Measurements from ENCODE around the gene INO80C.

The INO80C gene

DNA sequence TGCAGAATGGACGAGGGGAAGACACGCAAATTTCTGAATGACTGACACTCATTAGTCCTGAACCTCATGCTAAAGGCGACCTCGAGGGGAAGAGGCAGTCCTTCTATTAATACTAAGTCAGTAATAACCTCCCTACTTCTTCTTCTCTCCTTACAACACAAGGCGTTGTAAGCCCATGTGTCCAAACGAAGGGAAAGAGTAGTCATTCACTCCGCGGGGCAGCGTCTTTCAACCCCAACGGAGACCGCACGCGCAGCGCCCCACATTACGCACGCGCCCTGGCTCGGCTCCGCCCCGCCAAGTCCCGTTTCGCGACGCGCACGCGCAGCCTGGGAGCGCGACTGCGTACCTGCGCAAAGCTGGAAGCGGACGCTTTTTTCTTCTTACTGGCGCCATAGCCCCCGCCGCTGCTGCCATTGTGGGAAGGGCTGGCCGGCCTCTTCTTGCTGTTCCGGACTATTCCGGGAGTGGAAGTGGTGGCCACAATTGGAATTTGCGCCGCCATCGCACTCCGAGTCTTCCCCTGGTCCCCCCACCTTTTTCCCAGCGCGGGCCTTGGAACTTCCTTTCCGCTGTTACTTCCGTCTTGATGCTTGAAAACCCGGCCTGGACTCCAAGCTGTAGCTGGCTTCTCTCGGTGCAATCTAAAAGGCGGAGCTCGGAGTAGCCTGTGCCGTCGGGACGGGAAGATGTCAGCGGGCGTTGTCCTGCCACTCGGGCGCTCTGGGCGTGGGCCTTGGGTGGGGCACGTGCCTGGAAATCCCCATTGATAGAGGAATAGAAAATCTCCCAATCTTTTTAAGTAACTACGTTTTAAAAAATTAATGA, at the start of gene INO80C:
TSS of gene INO80C (minus strand) at position 591 of the 828 bp plus-strand sequence. CDS start at position 505, 86 bp downstream.
- DNase-seq (ENCODE audit: low read depth): peak; percentile 93

- no peak for DNase-seq (ENCODE audit: low read depth)
Measured at GRCh38 chr18:35547008-35547605, 49.3 kb upstream of the INO80C start.

- DNase-seq (ENCODE audit: low read depth): no peak
Measured at GRCh38 chr18:35542356-35542755, 44.6 kb upstream of the INO80C start.

DNA sequence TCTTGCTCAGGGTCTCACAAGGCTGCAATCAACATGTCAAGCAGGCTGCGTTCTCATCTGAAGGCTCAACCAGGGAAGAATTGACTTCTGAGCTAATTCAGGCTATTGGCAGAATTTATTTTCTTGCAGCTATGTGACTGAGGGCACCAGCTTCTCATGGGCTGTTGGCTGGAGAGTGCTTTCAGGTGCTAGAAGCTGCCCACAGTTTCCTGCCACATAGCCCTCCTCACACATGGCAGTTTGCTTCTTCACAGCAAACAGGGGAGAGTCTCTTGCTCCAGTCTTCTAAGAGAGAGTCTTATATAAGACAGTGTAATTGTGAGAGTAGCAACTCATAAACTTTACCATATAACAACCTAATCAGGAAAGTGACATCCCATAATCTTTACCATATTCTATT, 37.5 kb upstream of the INO80C start:
- no peak for DNase-seq (ENCODE audit: low read depth)

GRCh38 chr18:35533916-35534405, 36.2 kb upstream of the INO80C start:
- no peak for DNase-seq (ENCODE audit: low read depth)

GRCh38 chr18:35528749-35529274, 31.1 kb upstream of the INO80C start:
- DNase-seq (ENCODE audit: low read depth): no peak

GRCh38 chr18:35526495-35527059, 28.8 kb upstream of the INO80C start:
- DNase-seq (ENCODE audit: low read depth): no peak

GRCh38 chr18:35525795-35526494, 28.2 kb upstream of the INO80C start:
- no peak for DNase-seq (ENCODE audit: low read depth)

DNA sequence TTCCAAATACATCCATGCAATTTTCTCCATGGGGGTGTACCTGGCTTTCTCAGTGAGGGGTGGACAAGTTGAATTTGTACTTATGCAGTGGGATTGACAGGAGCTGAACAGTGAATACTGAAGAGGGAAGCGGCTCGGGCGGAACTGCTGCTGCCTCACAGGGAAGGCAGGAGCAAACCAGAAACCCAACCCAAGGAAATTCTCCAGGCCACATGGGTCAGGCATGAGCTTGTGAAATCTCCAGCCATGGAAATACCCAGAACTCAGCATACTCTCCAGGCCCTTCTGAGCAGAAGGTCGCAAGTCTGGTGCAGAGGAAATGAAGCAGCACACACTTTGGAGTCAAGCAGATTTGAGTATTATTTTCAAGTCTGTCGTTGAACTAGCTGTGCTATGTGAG, 26.5 kb upstream of the INO80C start:
- no peak for DNase-seq (ENCODE audit: low read depth)

DNA sequence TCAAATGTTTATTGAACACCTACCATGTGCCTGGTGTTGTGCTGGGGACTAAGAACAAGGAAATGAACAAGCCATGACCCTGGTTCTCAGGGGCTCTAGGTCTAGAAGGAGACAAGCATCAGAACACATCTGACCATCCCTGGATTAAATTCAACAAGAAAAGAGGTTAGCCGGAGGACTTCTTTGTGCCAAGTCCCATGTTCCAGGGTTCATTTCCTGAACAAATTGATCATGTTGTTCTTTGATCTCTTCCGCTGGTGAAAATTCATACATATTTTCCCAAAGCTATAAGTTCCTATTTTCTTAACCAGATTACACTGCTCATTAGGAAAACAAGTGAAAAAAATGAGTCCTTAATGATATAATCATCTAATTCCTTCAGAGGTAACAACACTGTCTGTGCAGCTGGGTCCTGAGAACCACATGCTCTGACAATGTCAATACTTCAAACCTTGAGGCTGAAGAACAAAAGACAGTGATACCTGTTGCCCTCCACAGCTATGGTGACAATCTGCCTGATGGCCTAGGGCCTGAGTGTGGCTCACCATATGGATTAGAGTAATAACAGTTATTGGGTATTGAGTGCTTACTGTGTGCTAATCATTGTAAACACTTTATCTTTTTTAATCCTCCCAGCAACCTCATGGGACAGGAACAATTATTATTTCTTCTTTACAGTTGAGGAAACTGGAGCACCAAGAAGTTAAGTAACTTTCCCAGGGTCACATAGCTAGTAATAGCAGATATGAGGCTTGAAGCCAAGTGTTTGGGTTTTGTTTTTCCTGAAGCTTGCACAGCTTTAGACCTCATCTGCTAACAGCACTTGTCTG, 24.6 kb upstream of the INO80C start:
- DNase-seq (ENCODE audit: low read depth): no peak

GRCh38 chr18:35521133-35521532, 23.4 kb upstream of the INO80C start:
- DNase-seq (ENCODE audit: low read depth): no peak

DNA sequence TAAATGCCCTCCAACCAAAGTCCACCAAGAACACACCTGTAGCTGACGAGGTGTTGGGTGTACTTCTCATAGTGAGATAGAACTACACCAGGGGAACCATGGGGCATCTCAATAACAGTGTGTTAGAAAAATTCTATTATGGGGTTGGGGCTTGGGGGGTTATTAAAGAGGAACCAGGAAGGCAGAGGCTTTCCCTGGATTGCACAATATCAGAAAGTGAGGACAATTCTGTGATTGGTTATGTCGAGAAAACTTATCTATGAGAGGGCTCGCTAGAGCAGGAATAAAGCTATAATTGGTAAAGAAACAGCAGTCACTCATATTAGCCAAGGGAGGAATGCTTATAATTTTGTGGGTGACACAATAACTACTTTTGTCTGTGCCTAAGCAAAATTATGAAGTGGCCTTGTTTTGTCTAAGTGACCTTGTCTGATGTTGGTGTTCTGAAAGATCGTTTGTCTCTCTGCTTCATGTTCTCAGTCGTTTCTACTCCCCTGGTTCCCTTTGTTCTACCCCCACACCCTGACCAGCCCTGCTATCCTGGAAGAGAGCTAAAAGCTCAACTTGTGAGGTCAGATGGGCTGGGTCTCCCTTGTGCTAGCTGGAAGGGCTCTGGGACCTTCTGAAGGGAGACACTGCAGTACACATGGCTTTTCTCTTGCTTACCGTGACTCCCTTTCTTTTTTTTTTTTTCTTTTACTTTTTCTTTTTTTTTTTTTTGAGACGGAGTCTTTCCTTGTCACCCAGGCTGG, 21.6 kb upstream of the INO80C start:
- DNase-seq (ENCODE audit: low read depth): no peak

- no peak for DNase-seq (ENCODE audit: low read depth)
Measured at GRCh38 chr18:35517715-35518114, 20.0 kb upstream of the INO80C start.

- no peak for DNase-seq (ENCODE audit: low read depth)
Measured at GRCh38 chr18:35516789-35517188, 19.0 kb upstream of the INO80C start.

GRCh38 chr18:35516351-35516750, 18.6 kb upstream of the INO80C start:
- DNase-seq (ENCODE audit: low read depth): no peak

DNA sequence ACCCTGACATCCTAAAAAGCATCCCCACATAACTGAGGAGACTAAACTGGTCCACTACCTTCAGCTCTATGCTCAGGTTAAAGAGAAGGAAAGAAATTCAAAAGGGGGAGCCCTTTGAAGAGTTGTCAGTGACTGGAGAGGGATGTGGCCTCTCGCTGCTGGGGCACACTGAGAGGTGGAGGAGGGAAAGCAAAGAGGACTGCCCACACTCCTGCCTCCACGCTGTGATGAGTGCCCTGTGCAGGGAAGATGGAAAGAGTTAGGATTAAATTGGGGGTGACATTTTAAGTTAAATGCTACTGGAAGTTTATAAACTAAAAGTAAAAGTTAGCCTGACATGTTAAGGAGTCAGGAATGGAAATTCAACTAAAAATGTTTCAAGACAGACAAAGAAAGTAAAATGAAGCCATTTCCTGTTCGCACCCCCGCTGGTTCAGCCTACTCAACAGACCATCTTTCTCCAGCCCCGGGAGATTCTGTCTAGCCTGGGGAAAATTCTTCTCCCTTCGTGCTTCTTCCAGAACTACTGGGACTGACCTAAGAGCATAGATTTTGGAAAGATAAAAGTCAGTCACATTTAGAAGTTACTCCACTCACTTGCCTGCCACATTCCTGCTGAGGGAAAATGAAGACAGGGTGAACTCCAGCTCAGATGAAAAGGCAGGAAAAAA, 17.8 kb upstream of the INO80C start:
- no peak for DNase-seq (ENCODE audit: low read depth)

- DNase-seq (ENCODE audit: low read depth): no peak
Measured at GRCh38 chr18:35514752-35515459, 17.1 kb upstream of the INO80C start.

DNA sequence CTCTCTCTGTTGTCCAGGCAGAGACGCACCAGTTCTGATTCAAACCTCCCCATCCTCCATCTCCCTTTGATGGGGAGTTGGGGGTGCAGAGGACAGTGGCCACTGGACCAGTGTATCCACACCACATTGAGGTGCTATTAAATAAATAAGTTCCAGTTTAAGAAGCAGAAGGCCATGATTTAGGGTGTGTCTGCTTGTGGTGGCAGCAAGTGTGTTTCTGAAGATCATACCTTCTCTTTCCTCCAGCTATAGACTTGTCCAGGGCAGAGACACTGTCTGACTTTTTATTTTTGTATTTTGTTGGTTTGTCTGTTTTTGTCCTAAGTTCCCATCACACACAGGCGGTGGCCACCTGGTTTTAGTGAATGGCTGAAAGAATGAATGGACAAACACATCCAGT, 16.5 kb upstream of the INO80C start:
- no peak for DNase-seq (ENCODE audit: low read depth)

DNA sequence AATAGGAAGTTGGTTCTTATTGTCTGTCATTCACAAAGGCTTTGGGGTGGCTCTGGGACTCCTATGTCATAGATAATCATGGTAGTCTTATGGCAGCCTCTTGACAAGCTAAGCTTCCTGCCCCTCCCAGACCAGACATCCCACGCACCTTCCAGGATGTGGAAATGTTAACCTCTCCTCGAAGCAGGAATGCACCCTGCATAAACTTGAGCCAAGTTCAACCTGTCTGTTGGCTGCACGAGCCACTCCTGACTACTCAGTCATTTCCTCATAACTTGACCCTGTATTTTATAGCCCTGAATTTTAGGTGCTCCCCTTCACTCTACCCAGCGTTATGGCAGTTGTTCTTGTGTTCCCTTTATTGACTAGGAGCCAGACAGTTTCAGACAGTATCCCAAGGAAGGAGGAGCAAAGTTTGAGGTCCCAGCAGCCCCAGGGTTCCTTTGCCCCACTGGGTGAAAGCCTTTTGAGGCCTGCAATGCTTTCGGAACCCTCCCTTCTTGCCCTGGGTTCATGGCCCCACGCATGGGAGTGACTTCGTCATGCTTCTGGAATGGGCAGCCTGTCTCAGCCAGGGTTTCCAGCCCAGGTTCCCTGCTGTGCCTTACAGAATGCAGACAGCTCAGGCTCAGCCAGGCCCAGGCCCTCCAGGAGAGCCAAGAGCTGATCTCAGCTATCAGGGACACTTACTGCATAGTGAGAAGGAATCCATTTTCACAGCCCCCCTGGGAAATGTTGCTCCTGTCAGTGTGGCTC, 15.6 kb upstream of the INO80C start:
- no peak for DNase-seq (ENCODE audit: low read depth)

Data from activated T-cell treated with anti-CD3 and anti-CD28 coated beads for 48 hours (primary cell).